ENCODE measurements around the gene LMBRD2. TPM values are rescaled to one million over a fixed set of nuclear protein-coding genes. Genes with fewer than 3 reads are reported as not detected.

The LMBRD2 gene
- total RNA-seq, 2 experiments from 2014 or later: 12.9 to 16.9 TPM

- Mint-ChIP-seq H3K27ac (no peak overlapping the region), H3K27me3 (no peaks in the 10 kb centered on the region), H3K36me3 (ENCODE audit: low read depth) (peaks cover 75% of the 10 kb centered on the region), H3K4me1 (no peaks in the 10 kb centered on the region), H3K9me3 (no peaks in the 10 kb centered on the region), H3K4me3 (no peak overlapping the region)
- ChIA-PET CTCF (no interaction called here), POLR2A (no interaction called here)
- no peak for DNase-seq
Measured at GRCh38 chr5:36177154-36177553, 25.5 kb upstream of the LMBRD2 start.

DNA sequence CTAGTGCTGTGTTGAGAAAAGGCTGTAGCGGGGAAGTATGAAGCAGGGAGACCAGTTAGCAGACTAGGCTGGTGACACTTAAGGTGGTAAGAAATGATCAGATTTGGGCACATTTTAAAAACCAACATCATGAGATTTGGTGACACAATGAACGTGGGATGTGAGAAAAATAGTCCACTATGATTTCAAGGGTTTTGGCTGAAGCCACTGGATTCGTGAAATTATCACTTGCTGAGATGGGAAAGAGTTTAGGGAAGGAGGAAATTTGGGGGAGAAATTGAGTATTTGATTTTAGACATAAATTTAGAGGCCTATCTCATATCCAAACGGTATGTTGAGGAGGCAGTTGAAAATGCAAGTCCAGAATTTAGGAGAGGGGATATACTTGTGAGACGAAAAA lies 23.4 kb upstream of the LMBRD2 start:
- H3K27me3 Mint-ChIP-seq: no peaks in the 10 kb centered on the region
- CTCF ChIA-PET: no interaction called here

GRCh38 chr5:36174119-36174518 lies 22.4 kb upstream of the LMBRD2 start:
- Mint-ChIP-seq H3K9me3 (no peaks in the 10 kb centered on the region), H3K27me3 (no peaks in the 10 kb centered on the region), H3K27ac (no peak overlapping the region), H3K36me3 (ENCODE audit: low read depth) (peaks cover 66% of the 10 kb centered on the region), H3K4me1 (peaks cover 3% of the 10 kb centered on the region), H3K4me3 (no peak overlapping the region)
- DNase-seq: no peak
- CTCF ChIA-PET: no interaction called here
- POLR2A ChIA-PET: no interaction called here

More for the DNA sequence above, 23.4 kb upstream of the LMBRD2 start:
- H3K27ac Mint-ChIP-seq: no peak overlapping the region
- no peaks in the 10 kb centered on the region for H3K4me1 Mint-ChIP-seq
- POLR2A ChIA-PET: no interaction called here
- no peaks in the 10 kb centered on the region for H3K9me3 Mint-ChIP-seq
- H3K4me3 Mint-ChIP-seq: no peak overlapping the region
- DNase-seq: no peak
- peaks cover 65% of the 10 kb centered on the region for H3K36me3 Mint-ChIP-seq (ENCODE audit: low read depth)

- Mint-ChIP-seq H3K36me3 (ENCODE audit: low read depth) (peaks cover 66% of the 10 kb centered on the region), H3K27me3 (no peaks in the 10 kb centered on the region), H3K27ac (no peak overlapping the region), H3K4me3 (no peak overlapping the region), H3K9me3 (no peaks in the 10 kb centered on the region), H3K4me1 (peaks cover 9% of the 10 kb centered on the region)
- POLR2A ChIA-PET: no interaction called here
- CTCF ChIA-PET: no interaction called here
- DNase-seq: no peak
Measured at GRCh38 chr5:36173426-36173825, 21.7 kb upstream of the LMBRD2 start.

DNA sequence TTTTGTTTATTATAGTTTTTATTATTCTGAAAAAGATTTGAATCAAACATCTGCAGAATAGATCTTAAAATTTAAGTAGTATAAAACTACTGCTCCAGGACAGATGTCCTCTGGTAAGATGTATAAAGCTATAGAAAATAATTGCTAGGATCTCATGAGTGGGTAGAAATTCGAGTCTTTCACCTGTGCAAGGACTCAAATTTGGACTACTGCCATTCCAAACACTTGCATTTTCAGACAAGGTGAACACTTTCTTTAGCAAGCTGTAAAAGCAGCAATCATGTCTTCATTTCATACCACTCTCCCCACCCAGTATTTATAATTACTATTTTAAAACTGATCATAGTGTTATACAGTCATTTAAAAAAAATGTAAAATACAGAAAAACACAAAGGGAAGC lies 20.9 kb upstream of the LMBRD2 start:
- no peaks in the 10 kb centered on the region for H3K9me3 Mint-ChIP-seq
- H3K27ac Mint-ChIP-seq: no peak overlapping the region
- peaks cover 68% of the 10 kb centered on the region for H3K36me3 Mint-ChIP-seq (ENCODE audit: low read depth)
- no peaks in the 10 kb centered on the region for H3K27me3 Mint-ChIP-seq
- CTCF ChIA-PET: no interaction called here
- peaks cover 17% of the 10 kb centered on the region for H3K4me1 Mint-ChIP-seq
- POLR2A ChIA-PET: no interaction called here
- H3K4me3 Mint-ChIP-seq: no peak overlapping the region
- no peak for DNase-seq

DNA sequence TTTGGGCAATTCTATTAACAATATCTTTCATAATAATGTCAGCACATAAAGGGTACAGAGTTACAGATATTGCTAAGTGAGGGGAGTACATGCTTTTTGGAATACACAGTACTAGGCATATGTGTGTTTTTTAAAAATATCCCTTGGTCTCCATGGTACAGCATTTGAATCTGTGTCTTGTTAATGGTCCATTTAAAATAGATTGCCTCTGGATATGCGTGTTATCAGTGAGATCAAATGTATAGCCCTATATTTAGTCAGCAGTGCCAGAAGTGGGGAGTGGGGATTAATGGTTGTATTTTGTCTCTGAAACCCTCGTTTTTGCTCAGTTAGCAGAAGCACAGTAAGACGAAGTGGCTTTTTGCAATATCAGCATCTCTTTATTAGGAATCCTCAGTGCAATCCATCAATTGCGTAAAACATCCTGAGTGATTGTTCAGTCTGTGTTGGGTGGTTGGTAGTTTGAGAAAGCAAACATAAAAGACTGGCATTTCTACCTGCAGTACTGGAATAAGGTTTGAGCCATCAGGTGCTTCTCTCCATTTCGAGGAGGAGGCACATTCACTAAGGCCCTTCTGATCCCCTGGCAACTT lies 19.2 kb upstream of the LMBRD2 start:
- ChIA-PET CTCF (interaction anchor here (1.3 kb wide), 1 partner anchor 11 kb away, joined by 4 read pairs; no protein-coding TSS in a partner anchor), POLR2A (no interaction called here)
- no peak overlapping the region for H3K27ac Mint-ChIP-seq
- no peak for DNase-seq
- peaks cover 17% of the 10 kb centered on the region for H3K4me1 Mint-ChIP-seq
- no peak overlapping the region for H3K4me3 Mint-ChIP-seq
- no peaks in the 10 kb centered on the region for H3K27me3 Mint-ChIP-seq
- H3K9me3 Mint-ChIP-seq: no peaks in the 10 kb centered on the region
- peaks cover 70% of the 10 kb centered on the region for H3K36me3 Mint-ChIP-seq (ENCODE audit: low read depth)

DNA sequence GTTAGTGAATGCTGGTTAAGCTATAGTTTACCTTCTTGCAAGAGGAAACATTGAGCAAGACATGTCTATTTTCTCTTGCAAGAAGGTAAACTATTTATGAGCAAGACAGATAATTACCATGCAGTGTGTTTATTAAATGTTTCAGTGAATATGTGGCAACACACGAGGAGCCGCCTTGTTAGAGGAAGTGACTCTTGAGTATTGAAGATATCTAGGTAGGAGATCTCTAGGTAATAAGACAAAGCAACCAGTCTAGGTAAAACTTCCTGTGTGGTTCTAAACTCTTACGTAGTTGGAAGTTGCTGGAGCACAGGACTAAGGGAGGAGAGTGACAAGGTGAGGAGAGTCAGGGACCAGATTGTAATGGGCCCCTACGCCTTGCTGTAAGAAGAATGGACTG lies 17.1 kb upstream of the LMBRD2 start:
- H3K36me3 Mint-ChIP-seq (ENCODE audit: low read depth): peaks cover 62% of the 10 kb centered on the region
- no peak for DNase-seq
- H3K4me3 Mint-ChIP-seq: no peak overlapping the region
- H3K9me3 Mint-ChIP-seq: no peaks in the 10 kb centered on the region
- peaks cover 17% of the 10 kb centered on the region for H3K4me1 Mint-ChIP-seq
- peak overlapping the region; percentile 17 for H3K27ac Mint-ChIP-seq
- POLR2A ChIA-PET: no interaction called here
- no peaks in the 10 kb centered on the region for H3K27me3 Mint-ChIP-seq
- CTCF ChIA-PET: no interaction called here

DNA sequence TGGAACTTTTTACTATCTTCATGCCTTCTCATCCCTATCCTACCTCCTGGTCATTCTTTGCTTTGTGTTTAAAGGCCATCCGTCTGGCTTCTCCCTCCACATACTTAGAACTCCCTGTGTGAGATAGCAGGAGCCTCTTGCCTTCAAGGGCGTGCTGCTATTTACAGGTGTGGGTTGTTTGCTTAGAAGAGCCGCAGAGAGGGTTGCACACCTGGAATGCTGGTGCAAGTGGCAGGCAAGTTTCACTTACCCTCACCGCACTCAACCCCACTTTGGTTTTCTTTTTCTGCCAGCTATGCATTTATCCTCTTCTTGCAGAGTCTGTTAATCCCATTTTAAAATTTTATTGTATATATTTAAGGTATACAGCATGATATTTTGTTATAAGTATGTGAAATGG lies 12.8 kb upstream of the LMBRD2 start:
- Mint-ChIP-seq H3K36me3 (ENCODE audit: low read depth) (peaks cover 67% of the 10 kb centered on the region), H3K27ac (no peak overlapping the region)

GRCh38 chr5:36162810-36163486 lies 11.3 kb upstream of the LMBRD2 start:
- CTCF ChIA-PET: interaction anchor here (1.4 kb wide), 1 partner anchor 11 kb away, joined by 4 read pairs; the partner anchor contains the start of genes LMBRD2 and SKP2

More for the DNA sequence above, 12.8 kb upstream of the LMBRD2 start:
- ChIA-PET CTCF (interaction anchor here (0.6 to 1.4 kb wide), 3 partner anchors 13 to 1245 kb away, joined by 3 to 4 read pairs (median 3); partner anchors contain the start of genes LMBRD2 and SKP2), POLR2A (no interaction called here)
- no peak for DNase-seq
- Mint-ChIP-seq H3K4me3 (no peak overlapping the region), H3K27me3 (no peaks in the 10 kb centered on the region), H3K9me3 (no peaks in the 10 kb centered on the region), H3K4me1 (peaks cover 38% of the 10 kb centered on the region)

GRCh38 chr5:36161361-36161760 lies 9.7 kb upstream of the LMBRD2 start:
- Mint-ChIP-seq H3K27ac (no peak overlapping the region), H3K4me1 (peaks cover 46% of the 10 kb centered on the region), H3K4me3 (no peak overlapping the region), H3K36me3 (ENCODE audit: low read depth) (peaks cover 66% of the 10 kb centered on the region), H3K9me3 (no peaks in the 10 kb centered on the region), H3K27me3 (no peaks in the 10 kb centered on the region)
- no peak for DNase-seq
- CTCF ChIA-PET: no interaction called here
- POLR2A ChIA-PET: interaction anchor here (0.8 kb wide), 1 partner anchor 11 kb away, joined by 7 read pairs; no protein-coding TSS in a partner anchor

More at GRCh38 chr5:36162810-36163486, 11.3 kb upstream of the LMBRD2 start:
- H3K4me3 Mint-ChIP-seq: no peak overlapping the region
- no peaks in the 10 kb centered on the region for H3K9me3 Mint-ChIP-seq
- H3K4me1 Mint-ChIP-seq: peaks cover 34% of the 10 kb centered on the region
- POLR2A ChIA-PET: interaction anchor here (0.6 kb wide), 1 partner anchor 12 kb away, joined by 3 read pairs; no protein-coding TSS in a partner anchor
- H3K27ac Mint-ChIP-seq: no peak overlapping the region
- DNase-seq: no peak
- peaks cover 65% of the 10 kb centered on the region for H3K36me3 Mint-ChIP-seq (ENCODE audit: low read depth)
- no peaks in the 10 kb centered on the region for H3K27me3 Mint-ChIP-seq

DNA sequence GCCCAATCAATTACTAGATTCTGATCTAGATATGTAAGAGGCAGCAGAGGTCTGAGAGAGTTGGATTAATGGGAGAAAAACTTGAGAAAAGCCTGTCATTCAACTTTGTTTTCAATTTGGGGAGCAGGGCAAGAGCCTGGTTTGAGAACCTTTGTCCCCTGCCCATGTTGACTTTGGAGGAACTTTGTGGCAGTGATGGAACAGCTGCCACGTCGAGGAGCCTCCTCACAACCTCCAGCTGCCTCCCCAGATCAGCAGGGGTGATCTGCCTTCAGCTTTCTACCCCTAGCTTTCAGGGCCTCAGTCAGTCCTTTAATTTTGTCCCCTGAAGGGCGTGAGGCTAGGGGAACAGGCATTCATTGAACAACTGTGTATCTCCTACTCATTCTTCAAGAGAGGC lies 8.9 kb upstream of the LMBRD2 start:
- Mint-ChIP-seq H3K4me3 (no peak overlapping the region), H3K27ac (no peak overlapping the region), H3K27me3 (no peaks in the 10 kb centered on the region), H3K9me3 (no peaks in the 10 kb centered on the region), H3K36me3 (ENCODE audit: low read depth) (peaks cover 71% of the 10 kb centered on the region), H3K4me1 (peaks cover 53% of the 10 kb centered on the region)
- no peak for DNase-seq
- ChIA-PET CTCF (interaction anchor here (1.5 kb wide), 1 partner anchor 17 kb away, joined by 3 read pairs; no protein-coding TSS in a partner anchor), POLR2A (no interaction called here)

DNA sequence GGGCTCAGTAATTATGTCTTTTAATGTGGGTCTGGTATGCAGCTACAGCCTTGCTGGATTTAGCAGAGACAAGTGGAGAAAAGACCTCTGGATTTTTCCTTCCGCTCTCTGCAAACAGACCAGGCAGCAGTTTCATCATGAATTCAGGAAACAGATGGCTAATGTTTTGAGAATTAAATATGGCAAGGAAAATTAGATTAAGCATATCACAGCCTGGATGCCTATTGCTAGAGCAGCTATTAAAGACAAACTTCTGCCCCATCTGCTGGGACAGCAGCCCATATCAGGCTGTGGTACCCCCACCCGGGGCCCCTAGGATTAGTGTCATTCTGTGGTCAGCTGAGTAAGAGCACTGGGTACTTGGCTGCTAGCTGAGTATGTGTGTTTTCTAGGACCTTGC lies 6.5 kb upstream of the LMBRD2 start:
- CTCF ChIA-PET: interaction anchor here (1.0 kb wide), 1 partner anchor 81 kb away, joined by 3 read pairs; no protein-coding TSS in a partner anchor
- no peak for DNase-seq
- POLR2A ChIA-PET: no interaction called here
- Mint-ChIP-seq H3K4me1 (peaks cover 73% of the 10 kb centered on the region), H3K27ac (no peak overlapping the region), H3K4me3 (no peak overlapping the region), H3K36me3 (ENCODE audit: low read depth) (peaks cover 80% of the 10 kb centered on the region), H3K9me3 (no peaks in the 10 kb centered on the region), H3K27me3 (no peaks in the 10 kb centered on the region)

DNA sequence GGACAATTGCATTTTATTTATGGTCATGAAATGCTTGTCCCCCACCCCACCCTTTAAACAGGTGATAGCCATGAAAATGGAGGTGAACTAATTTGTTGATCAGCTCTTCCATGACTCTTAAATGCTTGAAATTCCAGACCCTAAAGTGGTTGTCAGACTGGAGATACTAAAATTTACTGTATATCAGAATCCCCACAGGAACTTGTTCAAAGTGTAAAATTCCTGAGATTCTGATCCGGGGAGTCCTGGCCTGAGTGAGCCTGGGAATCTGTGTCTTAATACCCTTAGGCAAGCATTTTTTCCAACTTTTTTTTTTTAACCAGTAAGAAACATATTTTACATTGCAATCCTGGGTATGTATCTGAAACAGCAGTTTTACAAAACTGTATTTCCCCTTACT lies 4.9 kb upstream of the LMBRD2 start:
- no peak overlapping the region for H3K4me3 Mint-ChIP-seq
- no peak for DNase-seq
- H3K27ac Mint-ChIP-seq: no peak overlapping the region
- H3K27me3 Mint-ChIP-seq: no peaks in the 10 kb centered on the region
- CTCF ChIA-PET: interaction anchor here (0.9 to 1.1 kb wide), 2 partner anchors 9 to 87 kb away, joined by 3 to 5 read pairs; no protein-coding TSS in a partner anchor
- H3K9me3 Mint-ChIP-seq: no peaks in the 10 kb centered on the region
- peaks cover 78% of the 10 kb centered on the region for H3K4me1 Mint-ChIP-seq
- H3K36me3 Mint-ChIP-seq (ENCODE audit: low read depth): peaks cover 71% of the 10 kb centered on the region
- POLR2A ChIA-PET: no interaction called here

Data from activated CD4-positive, alpha-beta T cell treated with anti-CD3 and anti-CD28 coated beads, Interleukin-2, amount 10 ng/mL, durations not matched to agents 7 days and 5 days (primary cell).